NCI-H524 treated with DMSO at 0.1 percent for 48 hours (cell line): ENCODE data around the gene ZHX3.
"Not testable (repeated sequence)": the region's sequence is repeated elsewhere in the genome, so short reads cannot be mapped to it uniquely, and the experiment has no call there.

Source experiments
- DNase-seq: peaks from one replicate; lab custom pipeline; 2025; lab: John Stamatoyannopoulos, UW

The ZHX3 gene

DNA sequence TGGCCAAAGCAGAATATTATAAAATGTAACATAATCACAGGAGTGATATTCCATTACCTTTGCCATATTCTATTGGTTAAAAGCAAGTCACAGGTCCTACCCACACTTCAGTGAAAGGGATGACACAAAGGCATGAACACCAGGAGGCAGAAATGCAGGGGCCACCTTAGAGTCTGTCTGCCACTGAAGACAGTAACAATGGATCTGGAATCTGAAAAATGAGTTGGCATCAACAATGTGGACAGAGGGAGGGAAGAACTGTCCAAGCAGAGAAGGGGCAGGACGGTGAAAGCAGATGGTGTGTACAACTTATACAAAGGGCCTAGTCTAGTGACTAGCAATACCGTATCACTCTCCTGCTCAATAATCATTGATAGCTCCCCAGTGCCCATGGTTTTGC lies 16.5 kb upstream of the ZHX3 start:
- no peak for DNase-seq

DNA sequence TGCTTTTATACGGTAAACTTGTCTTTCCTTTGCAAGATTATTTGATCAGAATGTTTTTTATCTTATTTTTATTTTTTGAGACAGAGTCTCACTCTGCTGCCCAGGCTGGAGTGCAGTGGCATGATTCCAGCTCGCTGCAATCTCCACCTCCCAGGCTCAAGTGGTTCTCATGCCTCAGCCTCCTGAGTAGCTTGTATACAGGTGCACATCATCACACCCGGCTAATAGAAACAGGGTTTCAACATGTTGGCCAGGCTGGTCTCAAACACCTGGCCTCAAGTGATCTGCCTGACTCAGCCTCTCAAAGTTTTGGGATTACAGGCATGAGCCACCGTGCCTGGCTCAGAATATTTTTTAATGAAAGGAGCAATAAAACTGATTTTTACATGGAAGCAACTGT lies 14.2 kb upstream of the ZHX3 start:
- no peak for DNase-seq

DNA sequence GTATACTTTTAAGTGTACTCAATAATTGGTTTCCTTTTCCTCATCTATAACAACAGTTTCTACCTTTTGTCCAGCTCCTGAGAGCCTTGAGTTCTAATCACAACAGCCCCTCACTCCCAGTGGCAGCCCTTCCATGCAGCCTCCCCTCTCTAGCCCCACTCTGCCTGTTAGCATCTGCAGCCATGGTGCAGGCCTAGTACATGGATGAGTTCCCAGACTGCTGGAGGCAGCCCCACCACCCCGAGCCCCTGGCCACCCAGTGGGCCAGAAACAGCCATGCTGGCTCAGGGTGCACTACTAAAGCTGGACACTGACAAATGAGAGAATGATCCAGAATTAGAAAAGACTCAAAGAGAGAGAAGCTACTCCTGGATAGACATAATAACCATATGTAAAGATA lies 13.4 kb upstream of the ZHX3 start:
- no peak for DNase-seq

- no peak for DNase-seq
These were observed 12.8 kb upstream of the ZHX3 start for GRCh38 chr20:41330343-41330720.

GRCh38 chr20:41329435-41330342 lies 12.2 kb upstream of the ZHX3 start:
- DNase-seq: no peak

DNA sequence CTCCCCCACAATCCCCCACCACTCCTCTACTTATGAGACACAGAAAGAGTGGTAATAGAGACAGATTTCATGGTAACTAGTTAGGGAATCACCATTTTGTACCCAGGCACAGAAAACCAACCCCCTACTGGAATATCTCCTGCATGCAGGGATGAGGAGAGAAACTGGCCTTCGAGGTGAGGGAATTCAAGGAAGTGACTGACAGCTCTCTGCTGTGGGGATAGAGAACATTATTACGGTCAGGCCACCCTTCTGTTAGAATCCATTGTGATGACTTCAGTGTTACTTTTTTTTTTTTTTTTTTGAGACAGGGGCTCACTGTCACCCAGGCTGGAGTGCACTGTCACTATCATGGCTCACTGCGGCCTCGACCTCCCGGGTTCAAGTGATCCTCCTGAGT lies 9.6 kb upstream of the ZHX3 start:
- no peak for DNase-seq

GRCh38 chr20:41320976-41321375 lies 3.4 kb upstream of the ZHX3 start:
- no peak for DNase-seq

GRCh38 chr20:41320441-41320840 lies 2.9 kb upstream of the ZHX3 start:
- DNase-seq: no peak

DNA sequence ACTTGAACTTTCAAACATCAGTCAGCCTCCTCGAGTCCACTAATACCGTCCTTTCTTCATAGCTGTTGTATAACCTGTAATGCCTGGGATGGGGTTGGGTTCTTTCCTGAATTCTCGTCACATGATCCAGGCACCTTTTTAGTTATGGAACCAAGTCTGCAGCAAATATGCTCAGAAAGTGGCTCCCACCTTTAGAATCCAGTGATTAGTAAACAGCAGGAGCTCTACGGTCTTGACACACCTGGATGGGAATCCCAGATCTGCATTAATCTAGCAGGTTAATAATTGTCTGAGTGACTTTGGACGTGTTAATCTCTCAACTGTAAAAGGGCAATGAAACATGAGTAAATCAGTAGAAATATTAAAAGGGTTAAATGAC lies 729 bp upstream of the ZHX3 start:
- no peak for DNase-seq

DNA sequence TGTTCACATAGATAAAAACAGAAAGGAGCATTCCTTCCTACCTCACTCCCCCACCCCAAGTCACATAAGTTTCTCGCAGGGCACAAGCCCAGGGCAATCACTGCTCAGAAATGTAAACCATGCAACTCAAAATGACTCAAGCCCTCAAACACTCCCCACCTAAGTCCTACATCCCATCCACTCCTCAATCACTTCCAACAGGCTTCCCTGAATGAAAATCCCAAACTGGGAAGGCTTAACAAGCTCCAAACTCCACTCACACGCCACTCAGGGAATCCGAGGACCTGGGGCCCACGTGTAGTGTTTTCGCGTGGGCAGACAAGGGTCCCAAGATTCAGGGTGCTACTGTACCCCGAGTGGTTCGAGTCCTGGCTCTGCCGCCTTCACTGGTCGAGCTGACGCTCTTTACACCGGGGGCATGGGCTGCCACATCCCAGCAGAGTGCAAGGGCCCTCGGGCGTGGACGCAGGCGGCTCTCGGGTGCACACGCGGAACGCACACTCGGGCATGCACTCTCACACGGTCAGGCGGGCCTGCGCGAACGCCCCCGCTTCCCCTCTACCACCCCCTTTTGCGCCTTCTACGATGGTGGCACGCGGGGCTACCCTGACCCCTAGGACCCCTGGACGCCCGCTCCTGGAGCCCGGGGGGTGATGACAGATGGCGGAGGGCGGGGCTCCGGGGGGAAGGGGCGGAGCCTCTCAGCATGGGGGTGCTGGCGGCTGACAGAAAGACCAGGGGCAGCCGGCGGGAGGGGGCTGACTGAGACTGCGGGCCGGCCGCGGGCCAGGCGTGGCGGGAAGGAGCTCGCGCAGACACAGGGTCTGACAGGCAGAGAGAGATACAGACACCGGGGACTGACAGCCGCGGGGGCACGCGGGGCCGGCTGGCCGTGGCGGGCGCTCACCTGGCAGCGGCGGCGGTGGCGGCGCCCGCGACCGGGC lies 657 bp downstream of the ZHX3 start:
- DNase-seq: peak; percentile 28

GRCh38 chr20:41316051-41316450 lies 1.5 kb downstream of the ZHX3 start:
- no peak for DNase-seq

DNA sequence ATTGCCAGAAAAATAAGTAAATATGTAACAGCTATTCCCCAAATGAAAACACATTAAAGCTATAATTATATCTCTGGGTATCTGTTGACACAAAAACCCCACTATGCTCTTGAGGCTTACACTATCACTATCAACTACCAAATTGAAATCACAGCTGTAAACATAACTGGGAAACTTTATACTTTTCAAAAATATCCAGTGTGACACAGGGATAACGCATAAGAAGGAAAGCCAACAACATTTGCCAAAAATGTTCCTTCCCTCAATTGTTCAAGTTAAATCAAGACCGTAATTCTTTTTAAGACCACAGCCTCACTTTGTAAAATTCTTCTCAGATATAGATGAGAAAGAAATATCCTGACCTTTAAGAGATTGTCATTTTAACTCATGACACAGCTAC lies 3.1 kb downstream of the ZHX3 start:
- no peak for DNase-seq

DNA sequence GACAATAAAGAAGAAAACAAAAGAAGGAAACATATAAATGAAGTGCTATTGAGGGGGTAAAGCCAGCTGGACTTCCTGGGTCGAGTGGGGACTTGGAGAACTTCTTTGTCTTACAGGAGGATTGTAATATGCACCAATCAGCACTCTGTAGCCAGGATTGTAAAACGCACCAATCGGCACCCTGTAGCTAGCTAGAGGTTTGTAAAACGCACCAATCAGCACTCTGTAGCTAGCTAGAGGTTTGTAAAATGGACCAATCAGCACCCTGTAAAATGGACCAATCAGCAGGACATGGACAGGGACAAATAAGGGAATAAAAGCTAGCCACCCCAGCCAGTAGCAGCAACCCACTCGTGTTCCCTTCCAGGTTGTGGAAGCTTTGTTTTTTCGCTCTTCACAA lies 5.5 kb downstream of the ZHX3 start:
- not testable (repeated sequence) for DNase-seq

- DNase-seq: no peak
These were observed 7.7 kb downstream of the ZHX3 start for GRCh38 chr20:41309817-41310216.

GRCh38 chr20:41308726-41309413 lies 8.7 kb downstream of the ZHX3 start:
- DNase-seq: no peak

DNA sequence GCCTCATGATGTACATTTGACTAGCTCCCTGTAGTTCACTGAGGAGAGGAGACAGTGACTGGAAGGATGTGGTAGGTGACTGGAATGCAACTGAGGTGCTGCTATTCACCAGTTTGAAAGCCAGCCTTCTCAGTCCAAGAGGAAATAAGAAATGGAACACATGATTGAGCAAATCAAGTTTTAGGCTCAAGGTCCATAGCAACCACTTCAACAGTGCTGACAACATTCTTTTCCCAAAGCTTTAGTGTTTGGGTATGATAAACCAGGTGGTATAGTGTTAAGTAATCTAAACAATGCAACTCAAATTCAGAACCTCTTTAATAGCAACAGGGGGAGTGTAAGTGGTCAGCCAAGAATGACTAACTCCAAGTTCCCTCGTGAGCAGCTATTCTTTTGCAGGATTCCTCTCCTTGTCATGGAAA lies 9.2 kb downstream of the ZHX3 start:
- DNase-seq: no peak

DNA sequence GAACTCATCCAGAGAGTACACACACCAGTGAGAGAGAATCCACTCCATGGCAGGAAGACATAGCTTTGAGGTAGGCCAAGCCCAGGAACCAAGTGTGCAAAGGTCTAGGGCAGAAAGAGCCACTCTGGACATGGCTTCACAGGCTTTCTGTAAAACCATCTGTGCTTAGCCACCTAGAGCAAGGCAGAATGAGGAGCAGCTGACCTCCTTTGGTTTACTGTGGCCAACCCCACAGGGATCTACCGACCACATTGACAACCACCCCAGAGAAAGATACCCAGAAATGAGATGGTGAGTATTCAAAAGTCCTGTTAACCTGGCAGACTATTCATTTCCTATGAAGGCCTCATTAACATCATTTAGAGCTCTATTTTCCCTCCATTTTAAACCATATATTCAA lies 10.5 kb downstream of the ZHX3 start:
- DNase-seq: no peak

GRCh38 chr20:41306061-41306727 lies 11.3 kb downstream of the ZHX3 start:
- DNase-seq: no peak

GRCh38 chr20:41304424-41305079 lies 13.0 kb downstream of the ZHX3 start:
- no peak for DNase-seq

GRCh38 chr20:41304002-41304401 lies 13.5 kb downstream of the ZHX3 start:
- no peak for DNase-seq

DNA sequence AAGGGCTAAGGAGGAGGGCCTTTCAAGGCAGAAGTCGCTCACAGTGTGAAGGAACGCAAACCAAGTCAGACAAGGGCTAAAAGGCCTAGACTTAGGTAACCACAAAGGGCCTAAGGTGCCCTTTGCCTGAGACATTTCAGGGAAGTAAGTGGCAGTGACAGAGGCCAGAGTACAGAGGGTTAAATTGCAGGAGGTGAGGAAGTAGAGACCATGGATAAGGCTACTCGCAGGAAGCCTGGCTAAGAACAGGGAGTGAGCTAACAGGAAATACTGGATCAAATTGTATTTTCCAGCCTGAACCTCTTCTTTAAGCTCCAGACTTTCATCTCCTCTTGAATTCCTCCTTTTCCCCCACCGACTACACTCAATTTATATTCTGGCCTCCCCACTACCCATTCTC lies 16.6 kb downstream of the ZHX3 start:
- no peak for DNase-seq
